ENCODE measurements around the gene FGF6. TPM values are rescaled to one million over a fixed set of nuclear protein-coding genes. Genes with fewer than 3 reads are reported as not detected.

FGF6 gene
- total RNA-seq, 1 donor from 2014 or later: not detected

DNA sequence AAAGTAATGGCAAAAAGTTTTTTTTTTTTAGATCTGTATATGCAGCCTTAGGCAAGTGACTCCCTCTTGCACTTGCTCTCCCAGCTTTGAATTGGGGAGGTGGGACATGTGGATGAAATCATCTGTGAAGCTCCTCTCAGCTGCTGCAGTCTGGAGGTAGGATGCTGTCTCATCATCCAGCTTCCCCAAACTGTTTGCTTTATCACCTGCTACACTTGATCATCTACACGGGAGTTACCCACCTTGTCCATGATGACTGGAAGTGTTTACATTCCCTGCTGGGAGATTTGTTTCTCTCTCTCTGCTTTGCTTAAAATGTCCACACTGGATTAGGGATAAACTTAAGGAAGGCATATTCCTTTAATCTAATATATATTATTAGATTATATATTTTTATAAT, 57.6 kb downstream of the FGF6 start:
- TF ChIP-seq, protein P1, sequence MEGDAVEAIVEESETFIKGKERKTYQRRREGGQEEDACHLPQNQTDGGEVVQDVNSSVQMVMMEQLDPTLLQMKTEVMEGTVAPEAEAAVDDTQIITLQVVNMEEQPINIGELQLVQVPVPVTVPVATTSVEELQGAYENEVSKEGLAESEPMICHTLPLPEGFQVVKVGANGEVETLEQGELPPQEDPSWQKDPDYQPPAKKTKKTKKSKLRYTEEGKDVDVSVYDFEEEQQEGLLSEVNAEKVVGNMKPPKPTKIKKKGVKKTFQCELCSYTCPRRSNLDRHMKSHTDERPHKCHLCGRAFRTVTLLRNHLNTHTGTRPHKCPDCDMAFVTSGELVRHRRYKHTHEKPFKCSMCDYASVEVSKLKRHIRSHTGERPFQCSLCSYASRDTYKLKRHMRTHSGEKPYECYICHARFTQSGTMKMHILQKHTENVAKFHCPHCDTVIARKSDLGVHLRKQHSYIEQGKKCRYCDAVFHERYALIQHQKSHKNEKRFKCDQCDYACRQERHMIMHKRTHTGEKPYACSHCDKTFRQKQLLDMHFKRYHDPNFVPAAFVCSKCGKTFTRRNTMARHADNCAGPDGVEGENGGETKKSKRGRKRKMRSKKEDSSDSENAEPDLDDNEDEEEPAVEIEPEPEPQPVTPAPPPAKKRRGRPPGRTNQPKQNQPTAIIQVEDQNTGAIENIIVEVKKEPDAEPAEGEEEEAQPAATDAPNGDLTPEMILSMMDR (IDR thresholded peaks at IDR 0.05): no peak
- Histone ChIP-seq H3K27ac (no peak overlapping the region), H3K36me3 (no peaks in the 10 kb centered on the region), H3K4me1 (no peaks in the 10 kb centered on the region), H3K4me3 (no peak overlapping the region), H3K27me3 (no peaks in the 10 kb centered on the region), H3K9me3 (no peaks in the 10 kb centered on the region)
- intact Hi-C loops (cut with DNase I): no loop called here
- DNase-seq (ENCODE audit: low spot score in 2 of 2): no peak

DNA sequence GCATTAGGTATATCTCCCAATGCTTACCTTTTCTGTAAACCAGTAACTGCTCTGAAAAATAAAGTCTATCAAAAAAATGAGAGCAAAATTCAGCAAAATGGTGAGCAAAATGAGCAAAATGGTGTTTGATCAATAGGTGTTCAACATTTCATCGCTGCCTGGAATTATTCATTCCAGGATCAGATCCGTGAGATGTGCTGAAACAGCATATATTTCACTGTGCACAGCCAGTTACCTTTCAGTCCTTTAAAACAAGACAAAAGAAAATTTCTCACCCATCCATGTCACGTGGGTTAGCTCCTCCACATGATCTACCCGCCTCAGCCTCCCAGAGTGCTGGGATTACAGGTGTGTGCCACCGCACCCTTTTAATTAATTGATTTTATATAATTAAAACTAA, 58.0 kb downstream of the FGF6 start:
- Histone ChIP-seq H3K36me3 (no peaks in the 10 kb centered on the region), H3K4me3 (no peak overlapping the region), H3K27ac (no peak overlapping the region), H3K9me3 (no peaks in the 10 kb centered on the region), H3K4me1 (no peaks in the 10 kb centered on the region), H3K27me3 (no peaks in the 10 kb centered on the region)
- TF ChIP-seq, protein P1 (IDR thresholded peaks at IDR 0.05): no peak
- DNase-seq (ENCODE audit: low spot score in 2 of 2): no peak
- intact Hi-C loops (cut with DNase I): no loop called here

DNA sequence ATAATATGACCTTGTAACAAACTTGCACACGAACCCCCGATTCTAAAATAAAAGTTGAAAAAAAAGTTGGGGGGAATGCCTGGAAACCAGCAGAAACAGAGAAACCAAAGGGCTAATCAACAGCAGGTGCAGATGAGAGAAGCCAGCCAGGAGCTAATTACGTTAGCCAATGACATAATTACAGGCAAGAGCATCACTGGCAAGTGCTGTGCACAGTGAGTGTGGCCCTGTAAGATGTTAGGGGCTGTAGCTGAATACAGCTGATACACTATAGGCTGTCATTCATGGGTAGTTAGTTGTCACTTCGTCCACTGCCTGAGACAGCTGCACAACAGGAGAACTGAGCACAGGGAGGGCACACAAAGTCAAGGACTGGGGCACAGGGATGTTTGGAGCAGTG, 58.8 kb downstream of the FGF6 start:
- intact Hi-C loops (cut with DNase I): no loop called here
- DNase-seq (ENCODE audit: low spot score in 2 of 2): no peak
- Histone ChIP-seq H3K9me3 (no peaks in the 10 kb centered on the region), H3K27ac (no peak overlapping the region), H3K4me3 (no peak overlapping the region), H3K4me1 (no peaks in the 10 kb centered on the region), H3K36me3 (no peaks in the 10 kb centered on the region), H3K27me3 (no peaks in the 10 kb centered on the region)
- TF ChIP-seq, protein P1 (IDR thresholded peaks at IDR 0.05): no peak

Other genes with a start within 250 kb of the FGF6 start
- 150 TPM for gene CCND2, start 172.1 kb downstream of the FGF6 start, total RNA-seq
- 4.4 TPM for gene TIGAR, start 124.6 kb downstream of the FGF6 start, total RNA-seq
- not detected for gene FGF23, start 66.1 kb downstream of the FGF6 start, total RNA-seq
- gene RAD51AP1, start 93.1 kb upstream of the FGF6 start, total RNA-seq: not detected
- 60.7 TPM for gene DYRK4, start 116.4 kb upstream of the FGF6 start, total RNA-seq
- 2.8 TPM for gene AKAP3, start 203.2 kb upstream of the FGF6 start, total RNA-seq
- gene NDUFA9, start 203.3 kb upstream of the FGF6 start, total RNA-seq: 1.5 TPM